ENCODE measurements around the gene ZNF773. TPM values are rescaled to one million over a fixed set of nuclear protein-coding genes. Genes with fewer than 3 reads are reported as not detected.
A peak's percentile ranks its signal among the peaks of the same experiment; 100 is the strongest.
"Not testable (repeated sequence)": the region's sequence is repeated elsewhere in the genome, so short reads cannot be mapped to it uniquely, and the experiment has no call there.

Gene ZNF773
- total RNA-seq = 1 to 10 TPM; 5.9 to 6.5 TPM

GRCh38 chr19:57499680-57500395, at the start of gene ZNF773:
Gene ZNF773, plus strand, starts transcription at chr19:57499938. Its CDS starts 143 bp downstream, at chr19:57500081.
- ATAC-seq = peak; percentile 100
- H3K4me3 Mint-ChIP-seq = peak within 1 kb of the TSS; percentile 81
- H3K27me3 Mint-ChIP-seq, POLR2A ChIA-PET: not testable (repeated sequence)
- peak within 1 kb of the TSS; percentile 87 for H3K27ac Mint-ChIP-seq
- CTCF ChIA-PET = interaction anchor here (0.6 to 0.8 kb wide), 2 partner anchors 15 to 1419 kb away, joined by 3 read pairs; no protein-coding TSS in a partner anchor
- intact Hi-C loops (cut with DNase I, micrococcal nuclease) = loop anchor here (1.0 to 2.0 kb wide), 12 partner anchors 13 to 416 kb away; partner anchors contain the start of genes ZNF17 (in 2 of the 2), ZNF419 (in 2 of the 2), ZNF549 (in 2 of the 2) and TRAPPC2B (in 1 of the 2)
- H3K4me1 Mint-ChIP-seq = peaks cover 21% of the 10 kb centered on the region
- DNase-seq = peak; percentile 98
- H3K9me3 Mint-ChIP-seq (ENCODE audit: low read depth) = peaks cover 34% of the 10 kb centered on the region
- peaks cover 58% of the 10 kb centered on the region for H3K36me3 Mint-ChIP-seq (ENCODE audit: low read depth)

- Mint-ChIP-seq H3K9me3 (ENCODE audit: low read depth) (peaks cover 47% of the 10 kb centered on the region), H3K4me3 (no peak overlapping the region), H3K4me1 (no peaks in the 10 kb centered on the region), H3K27ac (no peak overlapping the region), H3K36me3 (ENCODE audit: low read depth) (peaks cover 57% of the 10 kb centered on the region), H3K27me3 (no peaks in the 10 kb centered on the region)
- ChIA-PET POLR2A (no interaction called here), CTCF (no interaction called here)
- intact Hi-C loops (cut with DNase I, micrococcal nuclease) = no loop called here
- ATAC-seq (no peak), DNase-seq (no peak)
Observed at GRCh38 chr19:57452307-57452706, 47.4 kb upstream of the ZNF773 start.

- peak; percentile 43 for DNase-seq
- no peaks in the 10 kb centered on the region for H3K27me3 Mint-ChIP-seq
- no peaks in the 10 kb centered on the region for H3K4me1 Mint-ChIP-seq
- ChIA-PET POLR2A (no interaction called here), CTCF (no interaction called here)
- peak; percentile 65 for ATAC-seq
- no peak overlapping the region for H3K27ac Mint-ChIP-seq
- no peak overlapping the region for H3K4me3 Mint-ChIP-seq
- H3K36me3 Mint-ChIP-seq (ENCODE audit: low read depth) = peaks cover 48% of the 10 kb centered on the region
- intact Hi-C loops (cut with DNase I, micrococcal nuclease) = no loop called here
- H3K9me3 Mint-ChIP-seq (ENCODE audit: low read depth) = peaks cover 56% of the 10 kb centered on the region
Observed at GRCh38 chr19:57465680-57466381, 33.9 kb upstream of the ZNF773 start.

- no peak overlapping the region for H3K27ac Mint-ChIP-seq
- CTCF ChIA-PET = no interaction called here
- POLR2A ChIA-PET = no interaction called here
- no peaks in the 10 kb centered on the region for H3K27me3 Mint-ChIP-seq
- no peaks in the 10 kb centered on the region for H3K4me1 Mint-ChIP-seq
- peaks cover 52% of the 10 kb centered on the region for H3K36me3 Mint-ChIP-seq (ENCODE audit: low read depth)
- H3K4me3 Mint-ChIP-seq = no peak overlapping the region
- ATAC-seq (no peak), DNase-seq (no peak)
- intact Hi-C loops (cut with DNase I, micrococcal nuclease) = no loop called here
- H3K9me3 Mint-ChIP-seq (ENCODE audit: low read depth) = peaks cover 57% of the 10 kb centered on the region
Observed at GRCh38 chr19:57466489-57466888, 33.2 kb upstream of the ZNF773 start.

DNA sequence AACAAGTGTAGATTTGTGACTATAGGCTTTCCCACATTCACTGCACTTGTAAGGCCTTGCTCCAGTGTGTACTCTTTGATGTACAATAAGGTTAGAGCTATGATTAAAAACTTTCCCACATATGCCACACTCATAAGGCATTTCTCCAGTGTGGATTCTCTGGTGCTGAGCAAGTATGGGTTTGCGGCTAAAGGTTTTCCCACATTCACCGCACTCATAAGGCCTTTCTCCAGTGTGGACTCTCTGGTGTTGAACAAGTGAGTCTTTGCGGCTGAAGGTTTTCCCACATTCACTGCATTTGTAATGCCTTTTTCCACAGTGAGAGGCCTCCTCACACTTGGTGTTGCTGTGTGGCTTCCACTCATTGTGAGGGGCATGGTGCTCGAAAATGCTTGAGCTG, 26.1 kb upstream of the ZNF773 start:
- DNase-seq = no peak
- no peak overlapping the region for H3K4me3 Mint-ChIP-seq
- no peak overlapping the region for H3K27ac Mint-ChIP-seq
- H3K36me3 Mint-ChIP-seq (ENCODE audit: low read depth) = peaks cover 91% of the 10 kb centered on the region
- H3K9me3 Mint-ChIP-seq (ENCODE audit: low read depth) = peaks cover 73% of the 10 kb centered on the region
- ChIA-PET CTCF (interaction anchor here (1.1 kb wide), 1 partner anchor 14 kb away, joined by 3 read pairs; no protein-coding TSS in a partner anchor), POLR2A (no interaction called here)
- intact Hi-C loops (cut with DNase I, micrococcal nuclease) = no loop called here
- ATAC-seq = no peak
- H3K27me3 Mint-ChIP-seq = no peaks in the 10 kb centered on the region
- H3K4me1 Mint-ChIP-seq = peaks cover 17% of the 10 kb centered on the region

DNA sequence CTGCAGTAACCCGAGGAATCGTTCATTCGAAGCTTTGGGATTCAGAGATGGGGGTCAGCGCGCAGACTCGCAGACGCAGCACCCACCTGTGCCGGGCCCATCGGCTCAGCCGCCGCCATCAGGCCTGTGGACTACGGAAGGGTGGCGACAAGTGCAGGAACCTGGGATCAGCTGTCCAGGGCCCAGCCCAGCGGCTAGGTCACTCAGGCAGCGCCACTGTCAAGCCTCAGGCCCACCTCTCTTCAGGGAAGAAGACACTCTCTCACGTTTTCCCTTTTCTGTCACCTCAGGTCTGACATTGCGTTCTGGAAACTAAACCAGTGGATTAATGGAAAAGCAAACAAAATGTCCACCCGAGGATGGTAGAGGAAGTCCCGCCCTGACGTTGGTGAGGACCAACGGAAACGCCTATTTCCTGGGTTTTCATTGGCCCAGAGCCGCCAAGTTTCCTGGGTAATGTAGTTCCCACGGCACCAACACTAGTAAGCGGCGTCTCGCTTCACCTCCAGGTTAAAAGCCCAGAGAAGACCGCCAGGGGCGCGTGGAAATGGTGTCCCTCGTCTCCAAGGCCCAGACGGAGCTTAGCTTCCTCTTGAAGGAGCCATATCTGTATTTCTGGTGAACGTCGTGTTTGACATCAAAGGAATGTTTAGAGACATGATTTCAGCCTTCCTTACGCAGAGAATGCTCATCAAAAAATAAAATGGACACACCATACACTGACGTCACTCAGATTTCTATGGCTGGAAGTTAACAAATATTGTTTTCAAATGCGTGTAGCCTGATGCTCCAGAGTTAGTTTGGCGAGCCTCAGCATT, 22.3 kb upstream of the ZNF773 start, which contains the start of gene ZNF772:
Gene ZNF772 (minus strand): TSS at position 376 of the 818 bp plus-strand sequence. CDS start 257 bp downstream, at position 119.
- no peaks in the 10 kb centered on the region for H3K27me3 Mint-ChIP-seq
- H3K4me3 Mint-ChIP-seq = peak within 1 kb of the TSS; percentile 76
- ATAC-seq (peak; percentile 100), DNase-seq (peak; percentile 92)
- peaks cover 48% of the 10 kb centered on the region for H3K9me3 Mint-ChIP-seq (ENCODE audit: low read depth)
- H3K36me3 Mint-ChIP-seq (ENCODE audit: low read depth) = peaks cover 58% of the 10 kb centered on the region
- intact Hi-C loops (cut with DNase I, micrococcal nuclease) = loop anchor here (1.0 to 5.0 kb wide), 12 partner anchors 10 to 675 kb away; partner anchors contain the start of genes ZNF416 (in 2 of the 2), ZNF419 (in 2 of the 2), ZNF749 (in 2 of the 2) and ZNF17 (in 1 of the 2)
- ChIA-PET POLR2A (no interaction called here), CTCF (interaction anchor here (0.6 to 0.7 kb wide), 2 partner anchors 203 to 232 kb away, joined by 3 read pairs; no protein-coding TSS in a partner anchor)
- H3K27ac Mint-ChIP-seq = peak within 1 kb of the TSS; percentile 79
- peaks cover 17% of the 10 kb centered on the region for H3K4me1 Mint-ChIP-seq

GRCh38 chr19:57487477-57488298, 12.1 kb upstream of the ZNF773 start, which contains the start of gene ZNF419:
Gene ZNF419, plus strand, starts transcription at chr19:57487750. Its CDS starts 201 bp downstream, at chr19:57487951.
- Mint-ChIP-seq H3K4me1 (peaks cover 11% of the 10 kb centered on the region), H3K27ac (peak within 1 kb of the TSS; percentile 76), H3K9me3 (ENCODE audit: low read depth) (peaks cover 27% of the 10 kb centered on the region), H3K4me3 (peak within 1 kb of the TSS; percentile 68), H3K36me3 (ENCODE audit: low read depth) (peaks cover 45% of the 10 kb centered on the region)
- POLR2A ChIA-PET, H3K27me3 Mint-ChIP-seq: not testable (repeated sequence)
- CTCF ChIA-PET = interaction anchor here (0.6 to 0.7 kb wide), 2 partner anchors 15 to 72 kb away, joined by 3 to 5 read pairs; partner anchors contain the start of gene ZNF550
- intact Hi-C loops (cut with DNase I, micrococcal nuclease) = loop anchor here (1.0 to 2.0 kb wide), 9 partner anchors 10 to 448 kb away; partner anchors contain the start of genes ZNF17 (in 2 of the 2), ZNF772 (in 2 of the 2), ZNF773 (in 2 of the 2) and ZNF211 (in 1 of the 2)
- peak; percentile 96 for DNase-seq
- peak; percentile 99 for ATAC-seq

DNA sequence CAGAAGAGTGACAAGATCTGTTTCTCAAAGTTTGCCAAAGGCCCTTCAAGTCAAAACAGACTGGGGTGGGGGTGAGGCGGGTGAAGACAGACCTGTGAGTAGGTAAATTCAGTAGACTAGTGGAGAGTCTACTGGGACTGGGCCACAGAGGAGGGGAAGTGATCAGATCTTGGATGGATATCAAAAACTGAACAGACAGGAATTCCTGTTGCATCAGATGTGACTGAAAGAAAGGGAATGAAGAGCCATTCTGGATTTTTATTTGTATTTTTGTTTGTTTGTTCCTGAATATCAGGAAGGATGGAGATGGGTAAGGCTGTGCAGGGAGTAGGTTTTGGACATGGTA, 11.5 kb upstream of the ZNF773 start:
- CTCF ChIA-PET = interaction anchor here (0.7 kb wide), 1 partner anchor 15 kb away, joined by 3 read pairs; no protein-coding TSS in a partner anchor
- peak overlapping the region; percentile 68 for H3K4me3 Mint-ChIP-seq
- H3K27me3 Mint-ChIP-seq; intact Hi-C loops (cut with DNase I, micrococcal nuclease); DNase-seq; POLR2A ChIA-PET: not testable (repeated sequence)
- H3K27ac Mint-ChIP-seq = peak overlapping the region; percentile 66
- H3K9me3 Mint-ChIP-seq (ENCODE audit: low read depth) = peaks cover 32% of the 10 kb centered on the region
- ATAC-seq = peak; percentile 3
- peaks cover 11% of the 10 kb centered on the region for H3K4me1 Mint-ChIP-seq
- peaks cover 51% of the 10 kb centered on the region for H3K36me3 Mint-ChIP-seq (ENCODE audit: low read depth)

DNA sequence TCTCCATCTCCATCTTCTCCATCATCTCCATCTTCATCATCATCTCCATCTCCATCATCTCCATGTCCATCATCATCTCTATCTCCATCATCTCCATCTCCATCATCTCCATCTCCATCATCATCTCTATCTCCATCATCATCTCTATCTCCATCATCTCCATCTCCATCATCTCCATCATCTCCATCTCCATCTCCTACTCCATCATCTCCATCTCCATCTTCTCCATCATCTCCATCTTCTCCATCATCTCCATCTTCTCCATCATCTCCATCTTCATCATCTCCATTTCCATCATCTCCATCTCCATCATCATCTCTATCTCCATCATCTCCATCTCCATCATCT, 432 bp upstream of the ZNF773 start:
- ATAC-seq, DNase-seq, H3K27me3 Mint-ChIP-seq, POLR2A ChIA-PET: not testable (repeated sequence)
- peak overlapping the region; percentile 87 for H3K27ac Mint-ChIP-seq
- intact Hi-C loops (cut with DNase I, micrococcal nuclease) = loop anchor here (1.0 to 2.0 kb wide), 12 partner anchors 12 to 417 kb away; partner anchors contain the start of genes ZNF17 (in 2 of the 2), ZNF419 (in 2 of the 2), ZNF549 (in 2 of the 2) and TRAPPC2B (in 1 of the 2)
- peaks cover 37% of the 10 kb centered on the region for H3K9me3 Mint-ChIP-seq (ENCODE audit: low read depth)
- H3K4me1 Mint-ChIP-seq = peaks cover 21% of the 10 kb centered on the region
- peaks cover 58% of the 10 kb centered on the region for H3K36me3 Mint-ChIP-seq (ENCODE audit: low read depth)
- peak overlapping the region; percentile 81 for H3K4me3 Mint-ChIP-seq
- CTCF ChIA-PET = interaction anchor here (0.6 to 0.8 kb wide), 2 partner anchors 14 to 1419 kb away, joined by 3 read pairs; no protein-coding TSS in a partner anchor

DNA sequence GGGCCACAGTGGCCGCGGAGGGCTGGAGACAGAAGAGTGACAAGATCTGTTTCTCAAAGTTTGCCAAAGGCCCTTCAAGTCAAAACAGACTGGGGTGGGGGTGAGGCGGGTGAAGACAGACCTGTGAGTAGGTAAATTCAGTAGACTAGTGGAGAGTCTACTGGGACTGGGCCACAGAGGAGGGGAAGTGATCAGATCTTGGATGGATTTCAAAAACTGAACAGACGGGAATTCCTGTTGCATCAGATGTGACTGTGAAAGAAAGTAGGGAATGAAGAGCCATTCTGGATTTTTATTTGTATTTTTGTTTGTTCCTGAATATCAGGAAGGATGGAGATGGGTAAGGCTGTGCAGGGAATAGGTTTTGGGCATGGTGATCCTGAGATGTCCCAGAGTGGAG, 662 bp downstream of the ZNF773 start:
- H3K4me1 Mint-ChIP-seq = peaks cover 21% of the 10 kb centered on the region
- peak overlapping the region; percentile 81 for H3K4me3 Mint-ChIP-seq
- POLR2A ChIA-PET; H3K27me3 Mint-ChIP-seq; ATAC-seq; DNase-seq; intact Hi-C loops (cut with DNase I, micrococcal nuclease): not testable (repeated sequence)
- H3K9me3 Mint-ChIP-seq (ENCODE audit: low read depth) = peaks cover 37% of the 10 kb centered on the region
- H3K36me3 Mint-ChIP-seq (ENCODE audit: low read depth) = peaks cover 59% of the 10 kb centered on the region
- CTCF ChIA-PET = interaction anchor here (0.8 kb wide), 1 partner anchor 15 kb away, joined by 3 read pairs; no protein-coding TSS in a partner anchor
- peak overlapping the region; percentile 83 for H3K27ac Mint-ChIP-seq

Measured in activated CD4-positive, alpha-beta T cell treated with anti-CD3 and anti-CD28 coated beads for 36 hours (primary cell).